GM23248 (cell line): ENCODE measurements around the gene SYNGR3.
"Not testable (repeated sequence)": the region's sequence is repeated elsewhere in the genome, so short reads cannot be mapped to it uniquely, and the experiment has no call there.

Experiments used
- EZH2 ChIP-seq: fragments of 200-600 bp; sonication (generic); IDR thresholded peaks from 2 replicates; pipeline ENCODE4 v1.6.1; 2018; ENCODE audit warnings: antibody characterized with exemption, mild to moderate bottlenecking; ENCODE audit not compliant: insufficient read depth, poor library complexity, severe bottlenecking
- EZH2phosphoT487 ChIP-seq: fragments of 200-600 bp; sonication (generic); IDR thresholded peaks from 2 replicates; pipeline ENCODE4 v1.6.1; 2018; ENCODE audit warnings: antibody characterized with exemption, moderate library complexity, mild to moderate bottlenecking, low read depth; ENCODE audit not compliant: insufficient read depth

- TF ChIP-seq EZH2, EZH2phosphoT487: not testable (repeated sequence)
These were observed 27.3 kb upstream of the SYNGR3 start for GRCh38 chr16:1962161-1963153.
